Sigmoid colon (tissue), 4 donors: ENCODE measurements around the gene LMO4.

ENCODE experiments used
- CTCF ChIP-seq, 4 experiments: fragments of 450-650 bp in 3 of 4; fragments of 200-600 bp in 1 of 4; IDR thresholded peaks; one replicate each; pipeline ENCODE4 v1.5.1; 2016 to 2019; ENCODE audit warnings: antibody characterized with exemption in 4 of 4, mild to moderate bottlenecking in 3 of 4, moderate library complexity in 2 of 4
- POLR2A ChIP-seq, 2 donors: fragments of 450-650 bp; IDR thresholded peaks; one replicate each; pipeline ENCODE4 v1.6.1; 2016; ENCODE audit warnings: antibody characterized with exemption in 2 of 2, mild to moderate bottlenecking in 2 of 2, moderate library complexity in 2 of 2
- POLR2AphosphoS5 ChIP-seq, 4 donors: sonication (generic); formaldehyde crosslinking; IDR thresholded peaks; one replicate each; pipeline ENCODE4 v1.6.1; 2017; ENCODE audit warnings: antibody characterized with exemption in 4 of 4

GRCh38 chr1:87295445-87296110, 33.1 kb upstream of the LMO4 start:
- TF ChIP-seq CTCF (IDR thresholded peaks at IDR 0.05) (no peak), POLR2A (IDR thresholded peaks at IDR 0.05) (no peak), POLR2AphosphoS5 (IDR thresholded peaks at IDR 0.05) (no peak)
